CD4-positive, alpha-beta T cell (primary cell): ENCODE results near the gene ARMC9. TPM values are rescaled to one million over a fixed set of nuclear protein-coding genes. Genes with fewer than 3 reads are reported as not detected.

Experiments used
- ATAC-seq: fragments of 200-7000 bp; cut with Tn5 transposase; one replicate; pipeline ENCODE4 v1.10.0; 2022; ENCODE audit warnings: mild to moderate bottlenecking; ENCODE audit not compliant: poor library complexity
- CTCF ChIA-PET: fragments of 350-600 bp; sonication (Branson Sonifier 250); formaldehyde crosslinking; loops from one replicate; lab custom pipeline; 2021; ENCODE audit warnings: antibody characterized with exemption, inconsistent platforms; lab: Charles Lee
- POLR2A ChIA-PET: fragments of 350-600 bp; sonication (Branson Sonifier 250); formaldehyde crosslinking; loops from one replicate; lab custom pipeline; 2021; ENCODE audit warnings: antibody characterized with exemption, inconsistent platforms; lab: Charles Lee
- DNase-seq, 14 experiments: peaks; one replicate each; pipeline ENCODE4 v3.0.0-alpha.2; 2013 to 2020; ENCODE audit warnings: mixed read lengths in 2 of 14
- H3K27ac ChIP-seq, 2 donors: one replicate each; pipeline versions ENCODE4 v1.5.1 to v1.7.0; 2013; ENCODE audit warnings: low read length in 2 of 2, low read depth in 1 of 2, mild to moderate bottlenecking in 1 of 2
- H3K27me3 ChIP-seq, 2 experiments: 1 replicate in 1 of 2; 2 replicates in 1 of 2; pipeline versions ENCODE4 v1.6.1 to v1.7.0; 2013; ENCODE audit warnings: low read length in 2 of 2, control low read depth in 1 of 2, mild to moderate bottlenecking in 1 of 2, moderate library complexity in 1 of 2; ENCODE audit not compliant: insufficient read depth in 2 of 2, control insufficient read depth in 1 of 2
- H3K36me3 ChIP-seq: one replicate; pipeline ENCODE4 v1.6.1; 2013; ENCODE audit warnings: low read length, control low read depth; ENCODE audit not compliant: insufficient read depth
- H3K4me1 ChIP-seq: one replicate; pipeline ENCODE4 v1.6.1; 2013; ENCODE audit warnings: low read length, control low read depth; ENCODE audit not compliant: insufficient read depth
- H3K4me3 ChIP-seq: one replicate; pipeline ENCODE4 v1.5.1; 2013; ENCODE audit warnings: mild to moderate bottlenecking, low read length, moderate library complexity
- H3K9me3 ChIP-seq, 2 experiments: 1 replicate in 1 of 2; 2 replicates in 1 of 2; pipeline versions ENCODE4 v1.6.1 to v1.7.0; 2013; ENCODE audit warnings: low read length in 2 of 2, mild to moderate bottlenecking in 2 of 2, control low read depth in 1 of 2, moderate library complexity in 1 of 2; ENCODE audit not compliant: control insufficient read depth in 1 of 2, insufficient read depth in 1 of 2
- H3K27ac Mint-ChIP-seq: one replicate; pipeline ENCODE4 v1.8.0; 2020; ENCODE audit warnings: mixed read lengths
- H3K27me3 Mint-ChIP-seq: one replicate; pipeline ENCODE4 v1.8.0; 2021; ENCODE audit warnings: mixed read lengths
- H3K36me3 Mint-ChIP-seq: one replicate; pipeline ENCODE4 v1.8.0; 2021; ENCODE audit warnings: low read depth, mixed read lengths
- H3K4me1 Mint-ChIP-seq: one replicate; pipeline ENCODE4 v1.8.0; 2021; ENCODE audit warnings: low read depth, mixed read lengths
- H3K4me3 Mint-ChIP-seq: one replicate; pipeline ENCODE4 v1.8.0; 2020; ENCODE audit warnings: mild to moderate bottlenecking, mixed read lengths
- H3K9me3 Mint-ChIP-seq: one replicate; pipeline ENCODE4 v1.8.0; 2020; ENCODE audit warnings: mixed read lengths
- intact Hi-C, 2 experiments: fragments of 100-400 bp; cut with DNase I in 1 of 2; cut with micrococcal nuclease in 1 of 2; formaldehyde crosslinking; loops; one replicate each; pipeline versions ENCODE4 v1.15.1 to v1.9.0; 2023 to 2025; cut with DNase I, micrococcal nuclease
- total RNA-seq, 174 experiments: library from RNA in 2 of 174; stranded (reverse) in 2 of 174; gene quantifications; one replicate each; pipeline ENCODE4 v1.2.3 and lab custom pipeline; 2021 to 2026
- TF ChIP-seq, protein P1 (sequence below): fragments of 200-600 bp; IDR thresholded peaks from one replicate; pipeline ENCODE4 v1.8.0; 2022; ENCODE audit warnings: antibody characterized with exemption, mild to moderate bottlenecking

The ARMC9 gene
- total RNA-seq, 2 experiments from 2014 or later, result 0.16 to 0.42 TPM

DNA sequence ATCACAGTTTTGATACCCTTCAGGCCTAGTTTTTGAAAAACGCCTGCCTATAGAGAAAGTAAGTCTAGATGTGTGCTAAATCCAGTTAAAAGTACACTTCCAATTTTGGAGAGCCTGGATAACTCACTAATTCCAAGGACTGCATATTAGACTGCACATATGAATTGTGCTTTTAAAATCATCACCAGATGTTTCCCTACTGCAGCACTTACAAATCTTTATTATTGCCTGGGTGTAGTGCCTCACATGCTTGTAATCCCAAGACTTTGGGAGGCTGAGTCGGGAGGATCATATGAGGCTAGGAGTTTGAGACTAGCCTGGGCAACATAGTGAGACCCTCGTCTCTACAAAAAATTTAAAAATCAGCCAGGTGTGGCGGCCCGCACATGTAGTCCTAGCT lies 37.7 kb upstream of the ARMC9 start:
- intact Hi-C loops, result loop anchor here in 1 of 2 experiments (10.0 kb wide), 1 partner anchor 56 kb away; no protein-coding TSS in a partner anchor
- H3K4me3 Mint-ChIP-seq, result no peak overlapping the region
- CTCF ChIA-PET, result no interaction called here
- Histone ChIP-seq H3K9me3 (no peaks in the 10 kb centered on the region), H3K36me3 (peaks cover 45% of the 10 kb centered on the region), H3K4me1 (peaks cover 6% of the 10 kb centered on the region), H3K27ac (no peak overlapping the region), H3K27me3 (no peaks in the 10 kb centered on the region), H3K4me3 (no peak overlapping the region)
- POLR2A ChIA-PET, result interaction anchor here (0.6 kb wide), 1 partner anchor 40 kb away, joined by 3 read pairs; no protein-coding TSS in a partner anchor
- peaks cover 55% of the 10 kb centered on the region for H3K36me3 Mint-ChIP-seq
- DNase-seq (no peak), ATAC-seq (no peak)
- H3K27me3 Mint-ChIP-seq, result no peaks in the 10 kb centered on the region
- no peak overlapping the region for H3K27ac Mint-ChIP-seq
- TF ChIP-seq, protein P1, sequence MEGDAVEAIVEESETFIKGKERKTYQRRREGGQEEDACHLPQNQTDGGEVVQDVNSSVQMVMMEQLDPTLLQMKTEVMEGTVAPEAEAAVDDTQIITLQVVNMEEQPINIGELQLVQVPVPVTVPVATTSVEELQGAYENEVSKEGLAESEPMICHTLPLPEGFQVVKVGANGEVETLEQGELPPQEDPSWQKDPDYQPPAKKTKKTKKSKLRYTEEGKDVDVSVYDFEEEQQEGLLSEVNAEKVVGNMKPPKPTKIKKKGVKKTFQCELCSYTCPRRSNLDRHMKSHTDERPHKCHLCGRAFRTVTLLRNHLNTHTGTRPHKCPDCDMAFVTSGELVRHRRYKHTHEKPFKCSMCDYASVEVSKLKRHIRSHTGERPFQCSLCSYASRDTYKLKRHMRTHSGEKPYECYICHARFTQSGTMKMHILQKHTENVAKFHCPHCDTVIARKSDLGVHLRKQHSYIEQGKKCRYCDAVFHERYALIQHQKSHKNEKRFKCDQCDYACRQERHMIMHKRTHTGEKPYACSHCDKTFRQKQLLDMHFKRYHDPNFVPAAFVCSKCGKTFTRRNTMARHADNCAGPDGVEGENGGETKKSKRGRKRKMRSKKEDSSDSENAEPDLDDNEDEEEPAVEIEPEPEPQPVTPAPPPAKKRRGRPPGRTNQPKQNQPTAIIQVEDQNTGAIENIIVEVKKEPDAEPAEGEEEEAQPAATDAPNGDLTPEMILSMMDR, result no peak
- peaks cover 10% of the 10 kb centered on the region for H3K4me1 Mint-ChIP-seq
- H3K9me3 Mint-ChIP-seq, result no peaks in the 10 kb centered on the region

DNA sequence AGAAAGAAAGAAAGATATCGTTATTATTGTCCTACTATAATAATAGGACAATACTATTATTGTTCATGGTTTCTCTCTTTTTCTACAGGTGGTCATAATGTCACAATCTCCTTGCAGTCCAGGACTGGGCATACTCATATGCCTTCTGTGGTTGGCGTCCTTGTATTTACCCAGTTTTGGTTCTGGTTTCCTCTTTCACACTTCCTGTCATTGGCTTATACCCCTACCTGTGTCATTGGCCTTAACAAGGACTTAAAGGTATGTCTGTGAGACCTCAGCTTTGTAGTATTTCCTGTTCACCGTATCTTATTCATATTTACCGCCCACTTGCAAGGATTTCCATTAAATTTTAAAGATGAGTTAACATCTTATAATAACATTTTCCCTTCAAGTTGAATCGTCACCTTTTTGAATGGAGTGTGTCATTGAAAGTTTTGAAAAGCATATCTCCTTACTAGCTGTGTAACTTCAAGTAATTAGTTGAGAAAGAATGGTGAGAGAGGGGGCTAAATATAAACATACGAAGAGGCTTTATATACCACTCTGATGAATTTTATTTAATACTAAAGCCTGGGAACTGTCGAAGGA lies 37.1 kb upstream of the ARMC9 start:
- DNase-seq (peak in 1 of 14 experiments; percentile 34), ATAC-seq (peak; percentile 46)
- peaks cover 61% of the 10 kb centered on the region for H3K36me3 Mint-ChIP-seq
- Histone ChIP-seq H3K4me1 (peaks cover 6% of the 10 kb centered on the region), H3K4me3 (no peak overlapping the region), H3K27me3 (no peaks in the 10 kb centered on the region), H3K36me3 (peaks cover 51% of the 10 kb centered on the region), H3K9me3 (no peaks in the 10 kb centered on the region), H3K27ac (no peak overlapping the region)
- no peak overlapping the region for H3K4me3 Mint-ChIP-seq
- intact Hi-C loops, result loop anchor here in 1 of 2 experiments (10.0 kb wide), 1 partner anchor 57 kb away; no protein-coding TSS in a partner anchor
- no peaks in the 10 kb centered on the region for H3K27me3 Mint-ChIP-seq
- ChIA-PET CTCF (no interaction called here), POLR2A (no interaction called here)
- peaks cover 10% of the 10 kb centered on the region for H3K4me1 Mint-ChIP-seq
- TF ChIP-seq, protein P1, result no peak
- no peaks in the 10 kb centered on the region for H3K9me3 Mint-ChIP-seq
- no peak overlapping the region for H3K27ac Mint-ChIP-seq

GRCh38 chr2:231161877-231162329 lies 36.5 kb upstream of the ARMC9 start:
- no peak overlapping the region for H3K27ac Mint-ChIP-seq
- ATAC-seq, result no peak

More at GRCh38 chr2:231161877-231162329, 36.5 kb upstream of the ARMC9 start:
- TF ChIP-seq, protein P1, result no peak
- H3K9me3 Mint-ChIP-seq, result no peaks in the 10 kb centered on the region
- no peak overlapping the region for H3K27ac ChIP-seq
- no peak for DNase-seq
- no peak overlapping the region for H3K4me3 Mint-ChIP-seq
- H3K27me3 Mint-ChIP-seq, result no peaks in the 10 kb centered on the region
- no peaks in the 10 kb centered on the region for H3K9me3 ChIP-seq
- peaks cover 6% of the 10 kb centered on the region for H3K4me1 ChIP-seq
- H3K4me3 ChIP-seq, result no peak overlapping the region
- POLR2A ChIA-PET, result no interaction called here
- peaks cover 56% of the 10 kb centered on the region for H3K36me3 ChIP-seq
- H3K36me3 Mint-ChIP-seq, result peaks cover 64% of the 10 kb centered on the region
- H3K27me3 ChIP-seq, result no peaks in the 10 kb centered on the region
- peaks cover 10% of the 10 kb centered on the region for H3K4me1 Mint-ChIP-seq
- CTCF ChIA-PET, result interaction anchor here (1.1 kb wide), 1 partner anchor 13 kb away, joined by 3 read pairs; no protein-coding TSS in a partner anchor
- intact Hi-C loops, result loop anchor here in 1 of 2 experiments (10.0 kb wide), 1 partner anchor 57 kb away; no protein-coding TSS in a partner anchor
